Measurements from ENCODE around the gene EDIL3.

EDIL3 gene

GRCh38 chr5:84248013-84248412 is 136.7 kb downstream of the EDIL3 start:
- H3K4me3 ChIP-seq (ENCODE audit: low read depth, low read length): no peak overlapping the region
- no peak for TF ChIP-seq CTCF (IDR thresholded peaks at IDR 0.05; ENCODE audit: low read depth, low read length)

- no peak for TF ChIP-seq CTCF (IDR thresholded peaks at IDR 0.05; ENCODE audit: low read depth, low read length)
- no peak overlapping the region for H3K4me3 ChIP-seq (ENCODE audit: low read depth, low read length)
Observed at GRCh38 chr5:84242286-84242685, 142.4 kb downstream of the EDIL3 start.

GRCh38 chr5:84239494-84239893 is 145.2 kb downstream of the EDIL3 start:
- no peak overlapping the region for H3K4me3 ChIP-seq (ENCODE audit: low read depth, low read length)
- TF ChIP-seq CTCF (IDR thresholded peaks at IDR 0.05; ENCODE audit: low read depth, low read length): no peak

- no peak for TF ChIP-seq CTCF (IDR thresholded peaks at IDR 0.05; ENCODE audit: low read depth, low read length)
Observed at GRCh38 chr5:84237126-84237525, 147.6 kb downstream of the EDIL3 start.

GRCh38 chr5:84231433-84231832 is 153.2 kb downstream of the EDIL3 start:
- H3K4me3 ChIP-seq (ENCODE audit: low read depth, low read length): no peak overlapping the region
- TF ChIP-seq CTCF (IDR thresholded peaks at IDR 0.05; ENCODE audit: low read depth, low read length): no peak

More at GRCh38 chr5:84237126-84237525, 147.6 kb downstream of the EDIL3 start:
- no peak overlapping the region for H3K4me3 ChIP-seq (ENCODE audit: low read depth, low read length)

- H3K4me3 ChIP-seq (ENCODE audit: low read depth, low read length): no peak overlapping the region
- no peak for TF ChIP-seq CTCF (IDR thresholded peaks at IDR 0.05; ENCODE audit: low read depth, low read length)
Observed at GRCh38 chr5:84229045-84229444, 155.6 kb downstream of the EDIL3 start.

GRCh38 chr5:84228266-84228665 is 156.4 kb downstream of the EDIL3 start:
- no peak for TF ChIP-seq CTCF (IDR thresholded peaks at IDR 0.05; ENCODE audit: low read depth, low read length)
- H3K4me3 ChIP-seq (ENCODE audit: low read depth, low read length): no peak overlapping the region

All from WI38 (cell line).